ENCODE results near the gene NPIPB2. TPM values are rescaled to one million over a fixed set of nuclear protein-coding genes. Genes with fewer than 3 reads are reported as not detected.
"Not testable (repeated sequence)": the region's sequence is repeated elsewhere in the genome, so short reads cannot be mapped to it uniquely, and the experiment has no call there.

NPIPB2 gene
- total RNA-seq, 1 experiment from 2014 or later = 12.5 TPM

- not testable (repeated sequence) for H3K23me2 ChIP-seq (ENCODE audit: insufficient read length, low read depth, low read length, poor library complexity, severe bottlenecking); H2AK5ac ChIP-seq (ENCODE audit: insufficient read length, low read length); H3K9ac ChIP-seq (ENCODE audit: extremely low read depth, insufficient read length, low read length); H3K79me2 ChIP-seq (ENCODE audit: insufficient read depth, low read length); H3K27me3 ChIP-seq (ENCODE audit: insufficient read depth, low read length); H4K5ac ChIP-seq (ENCODE audit: insufficient read length, low read depth, low read length); H3K9me3 Mint-ChIP-seq; H4K91ac ChIP-seq (ENCODE audit: insufficient read length, low read depth, low read length); H3K27me3 Mint-ChIP-seq (ENCODE audit: low read depth); H2BK5ac ChIP-seq (ENCODE audit: insufficient read length, low read length); H2AFZ ChIP-seq (ENCODE audit: low read length); H3K56ac ChIP-seq (ENCODE audit: insufficient read length, low read depth, low read length); H3K4me1 Mint-ChIP-seq; H2BK120ac ChIP-seq (ENCODE audit: low read depth, low read length, poor library complexity, severe bottlenecking); H3K79me1 ChIP-seq (ENCODE audit: insufficient read depth, low read depth, low read length, poor library complexity, severe bottlenecking); H3K9me3 ChIP-seq (ENCODE audit: control insufficient read depth, low read depth, low read length); H3K4me3 Mint-ChIP-seq; H3K4me1 ChIP-seq (ENCODE audit: insufficient read depth, low read length); H4K20me1 ChIP-seq (ENCODE audit: control insufficient read depth, insufficient read depth, insufficient read length); H4K8ac ChIP-seq (replicated peaks; ENCODE audit: insufficient read length, low read depth, low read length); H3K23ac ChIP-seq (ENCODE audit: insufficient read length, low read depth, low read length); H2BK20ac ChIP-seq (ENCODE audit: low read depth, low read length, poor library complexity, severe bottlenecking); H3K36me3 Mint-ChIP-seq (ENCODE audit: insufficient read depth in 1 of 3, low read depth in 3 of 3); H3K27ac Mint-ChIP-seq; H3K18ac ChIP-seq (ENCODE audit: insufficient read length, low read depth, low read length); DNase-seq; H3K4me2 ChIP-seq (ENCODE audit: insufficient read depth, insufficient read length, low read length); H2BK12ac ChIP-seq (ENCODE audit: insufficient read length, low read depth, low read length); H3T11ph ChIP-seq (ENCODE audit: low read length); H3K27ac ChIP-seq (ENCODE audit: insufficient read length, low read depth, low read length); H3K4ac ChIP-seq (ENCODE audit: low read depth, low read length); H2BK15ac ChIP-seq (ENCODE audit: low read depth, low read length); H3K14ac ChIP-seq (ENCODE audit: insufficient read depth, low read length)
- no CpG with 5 or more reads among the region's 5 CpGs for WGBS (ENCODE audit: extremely low coverage, insufficient read length, low lambda C conversion rate)
These were observed 20.6 kb upstream of the NPIPB2 start for GRCh38 chr16:11962457-11962856.
